Esophagus muscularis mucosa (tissue), 4 donors: ENCODE results near the gene SF3A2. TPM values are rescaled to one million over a fixed set of nuclear protein-coding genes. Genes with fewer than 3 reads are reported as not detected.

Experiments used
- DNase-seq: peaks from one replicate; pipeline ENCODE4 v3.0.0-alpha.2; 2017; ENCODE audit errors: extremely low spot score
- H3K27ac ChIP-seq, 4 donors: fragments of 200-600 bp; sonication (generic); replicated peaks in 1 of 4; 1 replicate in 3 of 4; 2 replicates in 1 of 4; pipeline ENCODE4 v1.5.1; 2016 to 2019; ENCODE audit warnings: mild to moderate bottlenecking in 1 of 4
- H3K27me3 ChIP-seq, 4 donors: fragments of 200-600 bp; sonication (generic); one replicate each; pipeline versions ENCODE4 v1.5.1 to v1.6.0; 2016 to 2019
- H3K36me3 ChIP-seq, 4 donors: fragments of 200-600 bp; sonication (generic); one replicate each; pipeline ENCODE4 v1.5.1; 2016 to 2019
- H3K4me1 ChIP-seq, 4 donors: fragments of 200-600 bp; sonication (generic); one replicate each; pipeline ENCODE4 v1.5.1; 2016 to 2019
- H3K4me3 ChIP-seq, 4 donors: fragments of 200-600 bp; sonication (generic); 1 replicate in 2 of 4; 2 replicates in 2 of 4; pipeline ENCODE4 v1.5.1; 2016 to 2019; ENCODE audit warnings: mild to moderate bottlenecking in 4 of 4, moderate library complexity in 1 of 4
- H3K9me3 ChIP-seq, 4 donors: fragments of 200-600 bp; sonication (generic); 1 replicate in 3 of 4; 2 replicates in 1 of 4; pipeline ENCODE4 v1.5.1; 2016 to 2019
- CTCF ChIP-seq, 3 experiments: fragments of 200-600 bp in 2 of 3; fragments of 450-650 bp in 1 of 3; sonication (generic) in 2 of 3; IDR thresholded peaks; one replicate each; pipeline ENCODE4 v1.5.1; 2017 to 2019; ENCODE audit warnings: antibody characterized with exemption in 3 of 3, mild to moderate bottlenecking in 2 of 3, moderate library complexity in 1 of 3
- EP300 ChIP-seq: sonication (generic); formaldehyde crosslinking; IDR thresholded peaks from one replicate; pipeline ENCODE4 v1.6.1; 2017; ENCODE audit warnings: antibody characterized with exemption
- POLR2A ChIP-seq: fragments of 450-650 bp; IDR thresholded peaks from one replicate; pipeline ENCODE4 v1.6.1; 2017; ENCODE audit warnings: antibody characterized with exemption, moderate library complexity, mild to moderate bottlenecking, low read depth
- POLR2AphosphoS5 ChIP-seq, 2 donors: sonication (generic); formaldehyde crosslinking; IDR thresholded peaks; one replicate each; pipeline ENCODE4 v1.6.1; 2017; ENCODE audit warnings: antibody characterized with exemption in 2 of 2
- WGBS: methylation state at CpG from one replicate; pipeline ENCODE4 v1.1.5; 2018; 5-methylcytosine and 5-hydroxymethylcytosine counted together
- intact Hi-C: fragments of 100-400 bp; cut with DNase I; formaldehyde crosslinking; loops from one replicate; pipeline ENCODE4 v1.15.1; 2023
- total RNA-seq, 4 donors: library from RNA; depleted of rRNA; stranded (reverse); fragments of >200 nt; gene quantifications; one replicate each; pipeline versions ENCODE4 v1.1.0 to v1.2.1, GENCODE V29; 2016

SF3A2 gene
- total RNA-seq, 4 donors from 2014 or later, result 29.5 to 56.9 (median 35.3) TPM

GRCh38 chr19:2214251-2214650 lies 22.4 kb upstream of the SF3A2 start:
- Histone ChIP-seq H3K9me3 (no peaks in the 10 kb centered on the region), H3K36me3 (peaks cover 60 to 100% (median 100%) of the 10 kb centered on the region in 4 donors), H3K27ac (no peak overlapping the region), H3K27me3 (no peaks in the 10 kb centered on the region), H3K4me1 (peaks cover 0 to 1% (median 0%) of the 10 kb centered on the region in 4 donors), H3K4me3 (no peak overlapping the region)
- WGBS, result no CpG with 5 or more reads among the region's 17 CpGs
- no peak for DNase-seq
- intact Hi-C loops, result no loop called here
- no peak for TF ChIP-seq POLR2AphosphoS5 (IDR thresholded peaks at IDR 0.05)
- no peak for TF ChIP-seq CTCF (IDR thresholded peaks at IDR 0.05)
- no peak for TF ChIP-seq POLR2A
- no peak for TF ChIP-seq EP300

- TF ChIP-seq EP300, result no peak
- no peak for TF ChIP-seq POLR2A
- TF ChIP-seq POLR2AphosphoS5 (IDR thresholded peaks at IDR 0.05), result no peak
- TF ChIP-seq CTCF (IDR thresholded peaks at IDR 0.05), result no peak
- no peak overlapping the region for H3K27ac ChIP-seq
- no peaks in the 10 kb centered on the region for H3K4me1 ChIP-seq
- no peak overlapping the region for H3K4me3 ChIP-seq
- H3K36me3 ChIP-seq, result peaks cover 65 to 100% (median 98%) of the 10 kb centered on the region in 4 donors
- WGBS, result 62% methylated on average over 19 of the region's 31 CpGs
- H3K27me3 ChIP-seq, result no peaks in the 10 kb centered on the region
- intact Hi-C loops, result no loop called here
- no peaks in the 10 kb centered on the region for H3K9me3 ChIP-seq
- DNase-seq, result no peak
Measured at GRCh38 chr19:2215281-2215751, 21.3 kb upstream of the SF3A2 start.

GRCh38 chr19:2216361-2217225 lies 20.0 kb upstream of the SF3A2 start:
- Histone ChIP-seq H3K4me3 (no peak overlapping the region), H3K36me3 (peaks cover 58 to 99% (median 98%) of the 10 kb centered on the region in 4 donors), H3K27me3 (no peaks in the 10 kb centered on the region), H3K4me1 (peaks cover 0 to 7% (median 3%) of the 10 kb centered on the region in 4 donors), H3K27ac (no peak overlapping the region), H3K9me3 (no peaks in the 10 kb centered on the region)
- 92% methylated on average over 33 of the region's 43 CpGs for WGBS
- no peak for TF ChIP-seq POLR2AphosphoS5 (IDR thresholded peaks at IDR 0.05)
- no peak for TF ChIP-seq CTCF (IDR thresholded peaks at IDR 0.05)
- TF ChIP-seq POLR2A, result no peak
- TF ChIP-seq EP300, result no peak
- DNase-seq, result no peak
- intact Hi-C loops, result no loop called here

GRCh38 chr19:2217591-2217990 lies 19.0 kb upstream of the SF3A2 start:
- DNase-seq, result no peak
- H3K4me3 ChIP-seq, result no peak overlapping the region
- 92% methylated on average over 9 of the region's 22 CpGs for WGBS
- H3K9me3 ChIP-seq, result no peaks in the 10 kb centered on the region
- H3K27ac ChIP-seq, result no peak overlapping the region
- H3K27me3 ChIP-seq, result no peaks in the 10 kb centered on the region
- intact Hi-C loops, result no loop called here
- TF ChIP-seq POLR2A (no peak), POLR2AphosphoS5 (IDR thresholded peaks at IDR 0.05) (no peak), EP300 (no peak), CTCF (IDR thresholded peaks at IDR 0.05) (no peak)
- peaks cover 51 to 99% (median 97%) of the 10 kb centered on the region in 4 donors for H3K36me3 ChIP-seq
- peaks cover 0 to 13% (median 6%) of the 10 kb centered on the region in 4 donors for H3K4me1 ChIP-seq
